HEK293 (cell line): ENCODE measurements around the gene SLC1A2.

Experiments used
- CTCF ChIP-seq: fragments of 450-650 bp; formaldehyde crosslinking; IDR thresholded peaks from 2 replicates; pipeline ENCODE4 v1.5.1; 2016; ENCODE audit warnings: missing biosample characterization, missing genetic modification characterization
- PRDM10 ChIP-seq: fragments of 450-650 bp; formaldehyde crosslinking; IDR thresholded peaks from 2 replicates; pipeline ENCODE4 v1.5.1; 2016; ENCODE audit warnings: missing biosample characterization, missing genetic modification characterization
- ZFP69B ChIP-seq: fragments of 450-650 bp; formaldehyde crosslinking; IDR thresholded peaks from 2 replicates; pipeline ENCODE4 v1.5.1; 2016; ENCODE audit warnings: missing biosample characterization, missing genetic modification characterization
- ZIC2 ChIP-seq: fragments of 450-650 bp; formaldehyde crosslinking; IDR thresholded peaks from 2 replicates; pipeline ENCODE4 v1.5.1; 2016; ENCODE audit warnings: missing biosample characterization, missing genetic modification characterization
- ZNF558 ChIP-seq: fragments of 450-650 bp; formaldehyde crosslinking; IDR thresholded peaks from 2 replicates; pipeline ENCODE4 v1.5.1; 2016; ENCODE audit warnings: missing biosample characterization, missing genetic modification characterization
- ZNF704 ChIP-seq: fragments of 450-650 bp; formaldehyde crosslinking; IDR thresholded peaks from 2 replicates; pipeline ENCODE4 v1.5.1; 2016; ENCODE audit warnings: missing biosample characterization, missing genetic modification characterization

DNA sequence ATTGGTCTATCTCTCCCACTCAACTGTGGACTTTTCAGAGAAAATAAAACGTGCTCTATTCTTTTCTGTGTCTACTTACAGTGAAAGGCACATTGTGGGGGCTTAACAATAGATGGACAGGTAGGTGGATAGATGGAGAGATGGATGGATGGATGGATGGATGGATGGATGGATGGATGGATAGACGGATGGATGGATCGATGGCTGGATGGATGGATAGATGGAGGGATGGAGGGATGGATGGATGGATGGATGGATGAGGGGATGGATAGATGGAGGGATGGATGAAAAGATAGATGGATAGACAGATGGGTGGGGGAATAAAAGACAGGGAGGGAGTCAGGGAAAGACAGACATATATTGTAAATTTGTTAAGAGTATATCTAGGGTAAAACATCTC, 14.2 kb upstream of the SLC1A2 start:
- TF ChIP-seq ZNF558 = no peak
- no peak for TF ChIP-seq PRDM10
- TF ChIP-seq ZFP69B (tag by site-specific recombination) = no peak
- no peak for TF ChIP-seq CTCF (tag by site-specific recombination)
- TF ChIP-seq ZNF704 (tag by site-specific recombination) = no peak
- TF ChIP-seq ZIC2 (tag by site-specific recombination) = no peak
